Erythroblast (primary cell): Measurements from ENCODE around the gene SLC17A7.

Experiments used
- GATA1 ChIP-seq: IDR thresholded peaks from 2 replicates; pipeline ENCODE4 v1.6.1; 2011; ENCODE audit warnings: low read depth, mild to moderate bottlenecking, control low read depth, low read length, moderate library complexity
- POLR2A ChIP-seq: IDR thresholded peaks from 2 replicates; pipeline ENCODE4 v1.6.1; 2011; ENCODE audit warnings: mild to moderate bottlenecking, low read length

DNA sequence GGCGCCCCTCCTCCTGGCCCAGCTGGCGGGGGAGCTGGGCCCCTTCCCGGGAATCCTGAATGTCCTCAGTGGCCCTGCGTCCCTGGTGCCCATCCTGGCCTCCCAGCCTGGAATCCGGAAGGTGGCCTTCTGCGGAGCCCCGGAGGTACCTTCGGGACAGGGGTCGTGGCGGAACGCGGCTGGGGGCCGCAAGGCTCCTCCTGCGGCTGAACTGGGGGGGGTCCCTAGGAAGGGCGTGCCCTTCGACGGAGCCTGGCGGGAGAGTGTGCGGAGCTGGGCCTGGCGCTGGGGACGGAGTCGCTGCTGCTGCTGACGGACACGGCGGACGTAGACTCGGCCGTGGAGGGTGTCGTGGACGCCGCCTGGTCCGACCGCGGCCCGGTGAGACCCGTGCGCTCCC is 20.3 kb upstream of the SLC17A7 start:
- no peak for TF ChIP-seq POLR2A
- TF ChIP-seq GATA1: no peak
